Measurements from ENCODE around the gene BTG1.
"Not testable (repeated sequence)": the region's sequence is repeated elsewhere in the genome, so short reads cannot be mapped to it uniquely, and the experiment has no call there.

The BTG1 gene

GRCh38 chr12:92149563-92149962 is 3.9 kb upstream of the BTG1 start:
- no peak for DNase-seq (ENCODE audit: low spot score)

- DNase-seq (ENCODE audit: low spot score): no peak
Measured at GRCh38 chr12:92147491-92147890, 1.8 kb upstream of the BTG1 start.

- no peak for DNase-seq (ENCODE audit: low spot score)
Measured at GRCh38 chr12:92146497-92147224, 1.0 kb upstream of the BTG1 start.

GRCh38 chr12:92145481-92145730 is 240 bp downstream of the BTG1 start:
- no peak for DNase-seq (ENCODE audit: low spot score)

GRCh38 chr12:92144631-92145480 is 790 bp downstream of the BTG1 start:
- DNase-seq (ENCODE audit: low spot score): no peak

- DNase-seq (ENCODE audit: low spot score): peak; percentile 70
Measured at GRCh38 chr12:92143686-92144630, 1.7 kb downstream of the BTG1 start.

- no peak for DNase-seq (ENCODE audit: low spot score)
Measured at GRCh38 chr12:92143258-92143657, 2.4 kb downstream of the BTG1 start.

- DNase-seq (ENCODE audit: low spot score): no peak
Measured at GRCh38 chr12:92142251-92142926, 3.3 kb downstream of the BTG1 start.

- no peak for DNase-seq (ENCODE audit: low spot score)
Measured at GRCh38 chr12:92141591-92142121, 4.0 kb downstream of the BTG1 start.

- DNase-seq (ENCODE audit: low spot score): no peak
Measured at GRCh38 chr12:92140896-92141536, 4.6 kb downstream of the BTG1 start.

- DNase-seq (ENCODE audit: low spot score): no peak
Measured at GRCh38 chr12:92140156-92140555, 5.5 kb downstream of the BTG1 start.

GRCh38 chr12:92139634-92140150 is 6.0 kb downstream of the BTG1 start:
- no peak for DNase-seq (ENCODE audit: low spot score)

- no peak for DNase-seq (ENCODE audit: low spot score)
Measured at GRCh38 chr12:92138626-92139025, 7.0 kb downstream of the BTG1 start.

- no peak for DNase-seq (ENCODE audit: low spot score)
Measured at GRCh38 chr12:92138144-92138543, 7.5 kb downstream of the BTG1 start.

GRCh38 chr12:92136965-92137721 is 8.5 kb downstream of the BTG1 start:
- DNase-seq (ENCODE audit: low spot score): peak; percentile 52

GRCh38 chr12:92136026-92136730 is 9.5 kb downstream of the BTG1 start:
- no peak for DNase-seq (ENCODE audit: low spot score)

- not testable (repeated sequence) for DNase-seq (ENCODE audit: low spot score)
Measured at GRCh38 chr12:92135541-92135940, 10.1 kb downstream of the BTG1 start.

- no peak for DNase-seq (ENCODE audit: low spot score)
Measured at GRCh38 chr12:92134638-92135274, 10.9 kb downstream of the BTG1 start.
